Measurements from ENCODE around the gene PHAX.

DNA sequence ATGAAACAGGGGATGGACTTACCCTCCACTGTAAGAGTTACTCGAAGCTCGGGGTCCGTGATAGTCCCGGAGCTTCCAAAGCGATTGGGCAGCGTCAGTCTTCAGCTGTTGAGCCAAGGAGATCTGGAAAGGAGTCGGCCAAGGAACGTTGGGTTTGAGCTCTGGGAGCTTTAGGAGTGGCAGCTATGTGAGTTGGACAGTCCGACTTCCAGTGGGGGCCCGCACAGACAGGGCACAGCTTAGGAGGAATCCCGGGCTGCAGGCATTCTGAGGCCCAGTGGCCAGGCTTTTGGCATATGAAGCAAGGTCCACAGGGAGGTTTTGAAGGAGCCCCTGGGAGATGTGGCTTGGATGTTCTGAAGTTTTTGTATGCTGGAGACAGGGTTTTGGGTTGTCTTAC is 72.7 kb downstream of the PHAX start:
- TF ChIP-seq POLR2A (IDR thresholded peaks at IDR 0.05), result no peak
- TF ChIP-seq, protein P1, sequence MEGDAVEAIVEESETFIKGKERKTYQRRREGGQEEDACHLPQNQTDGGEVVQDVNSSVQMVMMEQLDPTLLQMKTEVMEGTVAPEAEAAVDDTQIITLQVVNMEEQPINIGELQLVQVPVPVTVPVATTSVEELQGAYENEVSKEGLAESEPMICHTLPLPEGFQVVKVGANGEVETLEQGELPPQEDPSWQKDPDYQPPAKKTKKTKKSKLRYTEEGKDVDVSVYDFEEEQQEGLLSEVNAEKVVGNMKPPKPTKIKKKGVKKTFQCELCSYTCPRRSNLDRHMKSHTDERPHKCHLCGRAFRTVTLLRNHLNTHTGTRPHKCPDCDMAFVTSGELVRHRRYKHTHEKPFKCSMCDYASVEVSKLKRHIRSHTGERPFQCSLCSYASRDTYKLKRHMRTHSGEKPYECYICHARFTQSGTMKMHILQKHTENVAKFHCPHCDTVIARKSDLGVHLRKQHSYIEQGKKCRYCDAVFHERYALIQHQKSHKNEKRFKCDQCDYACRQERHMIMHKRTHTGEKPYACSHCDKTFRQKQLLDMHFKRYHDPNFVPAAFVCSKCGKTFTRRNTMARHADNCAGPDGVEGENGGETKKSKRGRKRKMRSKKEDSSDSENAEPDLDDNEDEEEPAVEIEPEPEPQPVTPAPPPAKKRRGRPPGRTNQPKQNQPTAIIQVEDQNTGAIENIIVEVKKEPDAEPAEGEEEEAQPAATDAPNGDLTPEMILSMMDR (IDR thresholded peaks at IDR 0.05), result no peak
